Hepatocyte (in vitro differentiated cells): ENCODE data around the gene ZDHHC13.

Source experiments
- EZH2 ChIP-seq: fragments of 200-600 bp; sonication (generic); IDR thresholded peaks from 2 replicates; pipeline ENCODE4 v1.6.1; 2016; ENCODE audit warnings: antibody characterized with exemption, mild to moderate bottlenecking, borderline replicate concordance
- TF ChIP-seq, protein P1 (sequence below): fragments of 200-600 bp; sonication (generic); IDR thresholded peaks from 2 replicates; pipeline ENCODE4 v1.5.1; 2016; ENCODE audit warnings: antibody characterized with exemption, mild to moderate bottlenecking; ENCODE audit not compliant: poor library complexity

- TF ChIP-seq, protein P1, sequence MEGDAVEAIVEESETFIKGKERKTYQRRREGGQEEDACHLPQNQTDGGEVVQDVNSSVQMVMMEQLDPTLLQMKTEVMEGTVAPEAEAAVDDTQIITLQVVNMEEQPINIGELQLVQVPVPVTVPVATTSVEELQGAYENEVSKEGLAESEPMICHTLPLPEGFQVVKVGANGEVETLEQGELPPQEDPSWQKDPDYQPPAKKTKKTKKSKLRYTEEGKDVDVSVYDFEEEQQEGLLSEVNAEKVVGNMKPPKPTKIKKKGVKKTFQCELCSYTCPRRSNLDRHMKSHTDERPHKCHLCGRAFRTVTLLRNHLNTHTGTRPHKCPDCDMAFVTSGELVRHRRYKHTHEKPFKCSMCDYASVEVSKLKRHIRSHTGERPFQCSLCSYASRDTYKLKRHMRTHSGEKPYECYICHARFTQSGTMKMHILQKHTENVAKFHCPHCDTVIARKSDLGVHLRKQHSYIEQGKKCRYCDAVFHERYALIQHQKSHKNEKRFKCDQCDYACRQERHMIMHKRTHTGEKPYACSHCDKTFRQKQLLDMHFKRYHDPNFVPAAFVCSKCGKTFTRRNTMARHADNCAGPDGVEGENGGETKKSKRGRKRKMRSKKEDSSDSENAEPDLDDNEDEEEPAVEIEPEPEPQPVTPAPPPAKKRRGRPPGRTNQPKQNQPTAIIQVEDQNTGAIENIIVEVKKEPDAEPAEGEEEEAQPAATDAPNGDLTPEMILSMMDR, result no peak
- TF ChIP-seq EZH2, result no peak
Observed at GRCh38 chr11:19225123-19225522, 108.2 kb downstream of the ZDHHC13 start.
